T-helper 22 cell (primary cell): ENCODE data around the gene EMP2.
"Not testable (repeated sequence)": the region's sequence is repeated elsewhere in the genome, so short reads cannot be mapped to it uniquely, and the experiment has no call there.

Experiments used
- DNase-seq: peaks from one replicate; pipeline ENCODE4 v3.0.0-alpha.2; 2020; ENCODE audit warnings: low read depth

The EMP2 gene

DNA sequence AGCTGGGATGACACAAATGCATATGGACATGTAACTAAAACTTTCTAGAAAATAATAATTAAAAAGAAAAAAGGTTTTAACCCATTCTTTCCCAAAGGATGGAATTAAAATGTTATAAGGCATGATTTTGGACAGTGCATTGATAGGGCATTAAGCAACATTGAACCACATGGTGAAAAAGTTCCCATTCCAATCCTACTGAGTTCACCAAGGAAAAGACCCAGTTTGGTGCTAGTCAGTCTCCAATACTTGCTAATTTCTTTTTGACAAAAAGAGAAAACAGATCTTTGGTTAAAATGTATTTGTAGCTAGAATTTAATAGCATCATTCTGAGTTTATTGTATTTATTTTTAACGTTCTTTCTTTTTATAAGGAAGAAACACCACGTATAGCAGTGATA is 28.1 kb downstream of the EMP2 start:
- DNase-seq: no peak

- no peak for DNase-seq
These were observed 28.5 kb downstream of the EMP2 start for GRCh38 chr16:10551881-10552280.

- no peak for DNase-seq
These were observed 32.0 kb downstream of the EMP2 start for GRCh38 chr16:10548404-10548803.

DNA sequence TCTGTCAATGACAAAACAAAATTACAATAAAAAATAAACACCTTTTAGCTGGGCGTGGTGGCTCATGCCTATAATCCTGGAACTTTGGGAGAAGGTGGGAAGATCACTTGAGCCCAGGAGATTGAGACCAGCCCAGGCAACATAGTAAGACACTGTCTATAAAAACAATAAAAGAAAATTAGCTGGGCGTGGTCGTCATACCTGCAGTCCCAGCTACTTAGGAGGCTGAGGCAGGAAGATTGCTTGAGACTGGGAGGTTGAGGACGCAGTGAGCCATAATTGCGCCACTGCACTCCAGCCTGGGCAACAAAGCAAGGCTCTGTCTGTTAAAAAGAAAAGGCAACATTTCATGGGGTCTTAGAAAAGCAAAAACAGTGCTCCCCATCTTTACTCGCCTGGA is 32.7 kb downstream of the EMP2 start:
- no peak for DNase-seq

DNA sequence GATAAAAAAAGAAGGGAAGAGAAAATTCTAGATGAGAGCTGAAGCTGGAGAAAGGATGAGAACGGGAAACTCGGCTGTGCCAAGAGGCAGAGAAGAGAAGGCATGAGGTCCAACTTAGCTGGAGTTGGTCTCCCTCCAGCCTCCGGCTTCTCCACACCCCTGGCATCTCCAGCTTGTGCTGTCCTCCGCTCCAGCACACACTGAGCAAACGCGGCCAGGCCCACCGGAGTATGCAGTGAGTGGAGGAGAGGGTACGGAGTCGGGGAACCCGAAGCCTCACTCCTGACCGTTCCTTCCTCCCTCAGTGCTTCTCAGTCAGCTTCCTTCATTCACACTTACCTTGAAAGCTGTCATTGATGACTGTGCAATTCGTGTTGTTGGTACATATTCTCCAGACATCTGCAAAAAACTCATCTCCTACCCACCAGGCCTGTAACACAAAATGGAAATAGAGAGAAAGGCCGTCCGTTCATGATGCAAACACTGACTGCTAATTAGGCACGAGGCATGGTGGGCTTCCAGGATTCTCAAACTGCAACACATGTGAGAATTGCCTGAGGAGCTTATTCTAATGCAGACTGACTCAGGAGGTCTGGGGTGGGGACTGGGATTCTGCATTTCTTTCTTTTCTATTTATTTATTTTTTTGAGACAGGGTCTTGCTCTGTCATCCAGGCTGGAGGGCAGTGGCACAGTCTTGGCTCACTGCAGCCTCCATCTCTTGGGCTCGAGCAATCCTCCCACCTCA is 37.0 kb downstream of the EMP2 start:
- no peak for DNase-seq

DNA sequence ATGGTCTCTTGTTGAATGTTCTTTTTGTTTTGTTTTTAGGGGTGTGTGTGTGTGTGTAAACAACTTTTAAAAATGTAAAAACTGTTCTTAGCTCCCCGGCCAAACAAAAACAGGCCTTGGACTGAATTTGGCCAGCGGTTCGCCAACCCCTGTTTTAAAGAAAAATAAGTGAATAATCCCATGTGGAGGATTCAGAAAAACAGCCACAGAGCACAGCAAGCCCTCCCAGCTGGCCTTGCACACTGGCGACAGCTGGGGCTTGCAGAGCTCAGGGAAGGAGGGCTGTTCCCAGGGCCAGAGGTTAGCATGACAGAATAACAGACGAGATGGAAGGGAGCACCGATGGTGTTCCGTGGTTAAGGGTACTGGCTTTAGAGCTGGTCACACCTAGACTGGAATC is 39.0 kb downstream of the EMP2 start:
- no peak for DNase-seq

DNA sequence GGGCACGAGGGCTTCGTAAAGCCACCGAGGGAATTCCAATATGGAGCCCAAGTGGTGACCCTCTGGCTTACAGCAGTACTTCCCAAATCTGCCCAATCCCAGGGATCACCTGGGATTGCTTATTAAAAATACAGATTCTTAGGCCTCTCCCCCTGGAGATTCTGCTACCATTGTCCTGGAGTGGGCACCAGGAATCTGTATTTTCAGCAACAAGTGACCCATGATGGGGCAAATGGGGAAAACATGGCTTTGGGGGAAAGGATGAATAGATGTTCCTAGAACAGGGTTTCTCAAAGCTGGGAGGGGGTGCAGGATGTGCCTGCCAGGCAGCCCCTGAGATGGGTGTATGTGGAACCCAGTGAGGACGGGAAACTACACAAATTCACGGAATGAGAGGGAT is 40.6 kb downstream of the EMP2 start:
- DNase-seq: no peak

DNA sequence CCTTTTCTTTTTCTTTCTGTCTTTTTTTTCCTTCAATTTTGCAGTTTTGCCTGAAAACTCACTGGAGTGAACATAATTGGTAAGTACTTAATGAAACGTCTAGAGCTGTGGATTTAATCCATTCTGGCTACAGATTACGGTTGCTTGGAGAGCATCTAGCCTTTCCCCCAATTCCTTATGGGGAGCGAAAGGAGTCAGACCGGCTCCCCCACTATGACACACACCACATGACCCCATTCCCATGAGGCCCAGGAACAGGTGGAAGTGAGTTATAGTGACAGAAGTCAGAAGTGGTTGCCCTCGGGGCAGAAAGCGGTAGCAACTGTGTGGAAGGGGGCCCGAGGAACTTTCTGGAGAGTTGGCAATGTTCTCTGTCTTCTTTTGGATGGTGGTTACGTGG is 41.2 kb downstream of the EMP2 start:
- no peak for DNase-seq

GRCh38 chr16:10538583-10538982 is 41.8 kb downstream of the EMP2 start:
- no peak for DNase-seq

GRCh38 chr16:10537946-10538345 is 42.5 kb downstream of the EMP2 start:
- DNase-seq: no peak

DNA sequence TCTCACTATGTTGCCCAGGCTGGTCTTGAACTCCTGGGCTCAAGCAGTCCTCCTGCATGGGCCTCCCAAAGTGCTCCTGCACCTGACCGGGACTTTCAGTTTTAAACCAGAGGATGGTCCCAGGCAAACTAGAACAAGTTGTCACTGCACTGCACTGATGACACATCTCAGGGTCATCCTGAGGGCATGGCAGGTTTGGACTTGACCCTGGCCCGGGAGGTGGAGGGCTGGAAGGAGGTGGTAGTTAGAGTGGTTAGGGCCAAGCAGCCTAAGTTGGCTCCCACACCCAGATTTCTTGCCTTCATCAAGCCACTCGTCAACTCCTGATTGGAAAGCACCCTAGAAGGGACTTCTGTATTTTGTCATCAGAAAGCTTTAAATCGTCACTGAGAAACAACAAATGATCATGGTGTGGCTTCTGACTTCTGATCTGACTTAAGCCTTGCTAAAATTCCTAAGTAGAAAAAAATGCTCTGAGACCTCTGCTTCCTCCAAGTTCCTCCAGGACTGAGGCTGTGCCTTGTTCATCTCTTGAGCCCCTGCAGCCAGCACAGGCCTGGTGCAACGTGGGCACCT is 43.5 kb downstream of the EMP2 start:
- DNase-seq: no peak

DNA sequence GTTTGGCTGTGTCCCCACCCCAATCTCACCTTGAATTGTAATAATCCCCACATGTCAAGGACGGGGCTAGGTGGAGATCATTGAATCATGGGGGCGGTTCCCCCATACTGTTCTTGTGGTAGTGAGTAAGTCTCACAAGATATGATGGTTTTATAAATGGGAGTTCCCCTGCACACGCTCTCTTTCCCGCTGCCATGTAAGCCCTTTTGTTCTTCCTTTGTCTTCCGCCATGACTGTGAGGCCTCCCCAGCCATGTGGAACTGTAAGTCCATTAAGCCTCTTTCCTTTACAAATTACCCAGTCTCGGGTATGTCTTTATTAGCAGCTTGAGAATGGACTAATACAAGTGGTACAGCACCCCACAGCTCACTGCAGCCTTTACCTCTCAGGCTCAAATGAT is 44.1 kb downstream of the EMP2 start:
- not testable (repeated sequence) for DNase-seq

GRCh38 chr16:10535461-10535860 is 44.9 kb downstream of the EMP2 start:
- DNase-seq: no peak

- no peak for DNase-seq
These were observed 45.6 kb downstream of the EMP2 start for GRCh38 chr16:10534748-10535147.

- not testable (repeated sequence) for DNase-seq
These were observed 46.8 kb downstream of the EMP2 start for GRCh38 chr16:10533612-10534011.

DNA sequence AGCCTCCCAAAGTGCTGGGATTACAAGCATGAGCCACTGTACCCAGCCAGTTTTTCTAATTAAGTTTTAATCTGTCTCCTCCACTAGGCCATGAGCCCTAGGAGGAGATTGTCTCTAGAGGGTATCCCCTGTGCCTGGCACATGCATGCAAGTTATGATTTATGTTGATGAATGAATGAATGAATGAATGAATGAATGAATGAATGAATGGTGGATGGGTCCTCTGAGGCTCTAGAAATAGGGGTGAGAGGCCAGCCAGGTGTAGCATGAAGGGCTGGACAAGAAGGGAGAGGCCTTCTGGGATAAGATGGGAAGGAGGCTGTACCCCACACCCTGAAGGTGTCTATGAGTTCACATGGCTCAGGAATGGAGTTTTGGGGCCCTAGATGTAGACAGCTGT is 48.8 kb downstream of the EMP2 start:
- no peak for DNase-seq

GRCh38 chr16:10530685-10531084 is 49.7 kb downstream of the EMP2 start:
- DNase-seq: no peak

DNA sequence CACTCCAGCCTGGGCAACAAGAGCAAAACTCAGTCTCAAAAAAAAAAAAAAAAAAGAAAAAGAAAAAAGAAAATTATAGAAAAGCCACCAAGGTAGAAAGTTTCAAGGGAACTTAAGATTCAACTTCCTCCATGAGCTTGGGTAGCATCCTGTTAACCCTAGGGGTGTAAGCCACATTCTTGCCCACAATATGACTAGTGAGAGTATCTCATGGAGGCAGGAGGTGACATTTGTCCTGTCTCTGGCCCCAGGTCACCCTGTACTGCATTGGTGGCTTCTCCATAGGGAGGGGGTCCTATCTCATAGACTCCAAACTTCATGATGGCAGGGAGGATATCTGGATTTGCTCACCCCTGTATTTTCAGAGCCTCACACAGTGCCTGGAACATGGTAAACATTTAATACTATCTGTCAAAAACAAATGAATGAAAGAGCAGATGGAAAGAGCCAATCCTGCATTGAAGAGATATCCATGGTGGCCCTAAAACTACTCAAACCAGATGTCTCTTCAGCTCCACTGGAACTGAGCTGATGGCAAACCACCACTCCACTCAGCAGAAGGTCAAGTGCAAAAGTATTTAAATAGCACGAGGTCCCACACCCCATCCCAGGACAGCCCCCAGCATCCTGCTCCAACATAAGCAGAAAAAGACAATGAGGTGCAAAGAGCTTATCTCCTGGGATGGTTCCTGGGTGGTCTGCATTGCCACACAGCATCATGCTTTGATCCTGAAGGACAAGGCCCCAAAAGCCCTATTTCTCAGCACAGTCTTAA is 50.3 kb downstream of the EMP2 start:
- DNase-seq: no peak

DNA sequence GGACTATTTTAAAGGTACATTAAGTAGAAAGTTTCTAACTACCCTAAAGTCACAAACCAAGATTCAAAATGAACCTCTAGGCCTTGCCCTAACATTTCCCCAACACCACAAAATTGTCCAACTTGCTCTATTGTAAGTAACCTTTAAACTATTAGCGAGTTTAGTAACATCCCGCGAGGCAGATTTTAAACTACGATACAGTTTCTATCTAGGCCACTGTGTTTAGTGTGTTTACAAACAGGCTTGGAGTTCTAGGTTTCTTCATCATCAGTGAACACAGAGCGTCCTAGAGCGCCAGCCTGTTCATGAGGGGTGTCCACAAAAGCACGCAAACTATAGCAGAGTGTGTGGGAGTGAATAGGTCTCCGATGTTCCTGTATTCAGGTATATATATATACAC is 51.8 kb downstream of the EMP2 start:
- DNase-seq: no peak

DNA sequence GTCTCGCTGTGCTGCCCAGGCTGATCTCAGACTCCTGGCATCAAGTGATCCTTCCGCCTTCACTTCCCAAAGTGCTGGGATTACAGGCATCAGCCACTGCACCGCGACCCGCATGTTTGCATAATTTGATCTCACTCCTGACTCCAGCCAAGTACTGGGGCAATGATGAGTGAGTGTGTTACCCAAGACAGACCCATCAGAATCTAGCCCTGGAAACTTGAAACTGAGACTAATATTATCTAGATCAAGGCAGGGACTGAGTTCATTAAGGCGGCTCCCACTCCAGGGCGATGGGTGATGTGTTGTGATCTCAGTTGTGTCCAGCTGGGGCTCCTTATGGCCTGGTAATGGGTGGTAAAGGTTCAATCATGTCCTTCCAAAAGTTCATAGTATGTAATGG is 53.4 kb downstream of the EMP2 start:
- DNase-seq: no peak

DNA sequence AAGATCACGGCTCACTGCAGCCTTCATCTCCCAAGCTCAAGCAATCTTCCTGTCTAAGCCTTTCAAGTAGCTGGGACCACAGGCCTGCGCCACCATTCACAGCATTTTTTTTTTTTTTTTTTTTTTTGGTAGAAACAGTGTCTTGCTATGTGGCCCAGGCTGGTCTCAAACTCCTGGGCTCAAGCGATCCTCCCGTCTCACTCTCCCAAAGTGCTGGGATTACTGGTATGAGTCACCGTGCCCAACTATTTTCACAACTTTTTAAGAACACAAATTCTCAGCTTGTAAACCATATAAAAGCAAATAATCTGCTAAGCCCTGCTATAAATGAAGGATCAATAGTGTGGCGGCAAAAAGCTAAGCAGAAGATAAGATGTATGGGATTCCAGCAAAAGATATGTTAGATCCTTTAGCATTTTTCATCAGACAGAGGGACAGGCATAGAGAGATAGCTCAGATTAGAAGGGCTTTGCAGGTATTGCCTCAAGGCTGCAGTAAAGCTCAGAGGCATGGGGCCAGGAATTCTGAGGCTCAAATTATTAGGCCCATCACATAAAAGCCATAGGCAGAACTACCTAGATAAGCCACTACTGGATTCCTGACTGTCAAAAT is 55.1 kb downstream of the EMP2 start:
- DNase-seq: no peak

DNA sequence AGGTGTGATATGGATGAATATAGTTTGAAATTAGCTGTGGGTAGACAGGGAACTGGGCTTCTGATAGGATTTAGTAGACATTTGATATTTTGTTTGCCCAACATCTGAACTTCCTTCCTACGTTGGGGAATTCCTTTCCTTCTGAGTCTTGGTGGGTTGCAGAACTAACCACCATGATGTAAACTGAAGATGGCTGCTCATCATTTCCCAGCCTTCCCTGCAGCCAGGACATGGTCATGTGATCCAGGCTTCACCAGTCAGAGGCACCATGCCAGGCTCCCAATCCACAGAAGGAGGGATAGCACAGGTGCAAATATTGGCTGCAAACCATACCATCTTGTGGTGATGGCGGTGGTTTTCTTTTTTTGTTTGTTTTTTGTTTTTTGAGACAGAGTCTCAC is 57.4 kb downstream of the EMP2 start:
- no peak for DNase-seq

DNA sequence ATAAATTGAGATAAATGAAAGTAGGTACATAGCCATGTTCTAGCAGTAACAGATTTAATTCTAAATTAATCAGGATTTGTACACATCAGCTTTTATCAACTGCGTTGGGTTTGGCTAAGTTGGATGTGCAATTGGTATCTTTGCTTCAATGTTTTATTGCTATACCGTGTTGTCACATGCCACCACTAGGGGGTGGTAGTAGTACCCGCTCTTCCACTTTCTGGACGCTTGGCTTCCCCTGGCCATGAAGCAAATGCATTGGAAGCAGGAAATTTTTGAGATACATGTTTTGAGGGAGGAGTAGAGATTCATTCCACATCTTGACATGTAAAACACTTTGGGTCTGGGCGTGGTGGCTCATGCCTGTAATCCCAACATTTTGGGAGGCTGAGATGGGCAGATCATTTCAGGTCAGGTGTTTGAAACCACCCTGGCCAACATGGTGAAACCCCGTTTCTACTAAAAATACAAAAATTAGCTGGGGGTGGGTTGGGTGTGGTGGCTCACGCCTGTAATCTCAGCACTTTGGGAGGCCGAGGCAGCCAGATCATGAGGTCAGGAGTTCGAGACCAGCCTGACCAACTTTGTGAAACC is 58.6 kb downstream of the EMP2 start:
- peak; percentile 2 for DNase-seq
